ENCODE data around the gene PCSK2. TPM values are rescaled to one million over a fixed set of nuclear protein-coding genes. Genes with fewer than 3 reads are reported as not detected.

PCSK2 gene
- total and polyA plus RNA-seq, 2 of the 8 experiments (the other 6 are each of a cell fraction or from before 2014, with no cell fraction given) = 1.9 to 4.2 TPM

- H2BK120ac ChIP-seq (replicated peaks; ENCODE audit: low read depth, low read length) = no peak overlapping the region
- no peak overlapping the region for H2BK15ac ChIP-seq (ENCODE audit: low read length)
- no peaks in the 10 kb centered on the region for H4K20me1 ChIP-seq (replicated peaks in 1 of 2; ENCODE audit: control insufficient read depth in 1 of 2, insufficient read depth in 2 of 2, low read length in 2 of 2)
- H4K8ac ChIP-seq (ENCODE audit: extremely low read depth, insufficient read depth, low read length) = no peak overlapping the region
- no peak overlapping the region for H3K4ac ChIP-seq (replicated peaks; ENCODE audit: insufficient read length, low read depth, low read length)
- no peak overlapping the region for H3K4me3 ChIP-seq (ENCODE audit: extremely low read depth in 1 of 4, insufficient read depth in 2 of 4, low read depth in 3 of 4, low read length in 4 of 4)
- no peak overlapping the region for H3K14ac ChIP-seq (ENCODE audit: insufficient read length)
- H3K4me1 ChIP-seq (replicated peaks in 1 of 4; ENCODE audit: control insufficient read depth in 3 of 4, insufficient read depth in 4 of 4, low read length in 3 of 4) = no peaks in the 10 kb centered on the region
- no peak overlapping the region for H2BK12ac ChIP-seq (ENCODE audit: low read depth, low read length)
- no peak overlapping the region for H3K18ac ChIP-seq (ENCODE audit: extremely low read depth, low read length)
- 94% methylated on average over 9 of the region's 9 CpGs; no CpG with 5 or more reads in 1 of the 2 experiments for WGBS, 2 experiments (ENCODE audit: extremely low coverage in 1 of 2, insufficient coverage in 1 of 2, insufficient read length in 1 of 2, insufficient replicate concordance in 2 of 2, low coverage in 1 of 2, low lambda C conversion rate in 2 of 2, missing lambda C conversion rate in 1 of 2)
- DNase-seq (ENCODE audit: low read depth in 1 of 2, low spot score in 2 of 2) (no peak), FAIRE-seq (no peak)
- no peaks in the 10 kb centered on the region for H3K79me1 ChIP-seq (ENCODE audit: low read depth, low read length)
- no peaks in the 10 kb centered on the region for H3K27me3 ChIP-seq (replicated peaks in 1 of 4; ENCODE audit: control insufficient read depth in 3 of 4, extremely low read depth in 1 of 4, insufficient read depth in 3 of 4, low read length in 3 of 4)
- no peaks in the 10 kb centered on the region for H3K36me3 ChIP-seq (ENCODE audit: control insufficient read depth in 2 of 4, insufficient read depth in 4 of 4, low read length in 3 of 4)
- ChIA-PET POLR2A (ENCODE audit: partially characterized antibody) (no interaction called here), CTCF (ENCODE audit: partially characterized antibody) (no interaction called here)
- no peak overlapping the region for H3K27ac ChIP-seq (ENCODE audit: low read depth, low read length)
- H2BK20ac ChIP-seq (ENCODE audit: low read length) = no peak overlapping the region
- TF ChIP-seq KDM4A (IDR thresholded peaks at IDR 0.05; ENCODE audit: low read depth, low read length, severe bottlenecking) = no peak
- no peak for TF ChIP-seq TEAD4 (IDR thresholded peaks at IDR 0.05; ENCODE audit: low read depth, low read length)
- no peak for TF ChIP-seq CTCF (IDR thresholded peaks at IDR 0.05; ENCODE audit: control extremely low read depth in 1 of 3, insufficient read depth in 1 of 3, low read depth in 1 of 3, low read length in 3 of 3)
- no peak for TF ChIP-seq RXRA (IDR thresholded peaks at IDR 0.05; ENCODE audit: insufficient read depth, low read depth, low read length)
- TF ChIP-seq SP2 (IDR thresholded peaks at IDR 0.05; ENCODE audit: low read length) = no peak
- no peak for TF ChIP-seq CTBP2 (IDR thresholded peaks at IDR 0.05; ENCODE audit: borderline replicate concordance, insufficient read depth, insufficient read length, low read length)
- TF ChIP-seq EZH2 (IDR thresholded peaks at IDR 0.05; ENCODE audit: low read depth, low read length, severe bottlenecking) = no peak
- no peak for TF ChIP-seq KDM1A (IDR thresholded peaks at IDR 0.05; ENCODE audit: borderline replicate concordance, low read length)
- no peak for TF ChIP-seq CBX5 (IDR thresholded peaks at IDR 0.05; ENCODE audit: low read depth, low read length)
- TF ChIP-seq SIX5 (IDR thresholded peaks at IDR 0.05; ENCODE audit: low read depth, low read length) = no peak
- no peak overlapping the region for H2AFZ ChIP-seq (ENCODE audit: low read length)
- no peak overlapping the region for H2BK5ac ChIP-seq (ENCODE audit: low read depth, low read length)
- H3K4me2 ChIP-seq (ENCODE audit: insufficient read depth in 1 of 2, low read depth in 2 of 2, low read length in 2 of 2) = no peak overlapping the region
- no peaks in the 10 kb centered on the region for H3K23me2 ChIP-seq (ENCODE audit: low read depth, low read length)
- no peak overlapping the region for H3K23ac ChIP-seq (ENCODE audit: insufficient read length)
- no peak overlapping the region for H3K9ac ChIP-seq (replicated peaks in 1 of 4; ENCODE audit: extremely low read depth in 1 of 4, low read depth in 3 of 4, low read length in 3 of 4)
- H3K56ac ChIP-seq (replicated peaks; ENCODE audit: insufficient read length, low read depth, low read length) = no peak overlapping the region
- no peaks in the 10 kb centered on the region for H3K9me3 ChIP-seq (ENCODE audit: insufficient read depth in 2 of 2, low read depth in 1 of 2, low read length in 1 of 2)
- H2AK5ac ChIP-seq (ENCODE audit: low read depth, low read length) = no peak overlapping the region
- no peak overlapping the region for H4K91ac ChIP-seq (replicated peaks; ENCODE audit: insufficient read length, low read length)
- no peaks in the 10 kb centered on the region for H3K79me2 ChIP-seq (ENCODE audit: control insufficient read depth in 1 of 2, insufficient read depth in 2 of 2, low read length in 2 of 2)
- no peak overlapping the region for H4K5ac ChIP-seq (ENCODE audit: insufficient read length, low read depth, low read length)
These were observed 244.1 kb downstream of the PCSK2 start for GRCh38 chr20:17470973-17471372.

All from H1 (cell line).